DOHH2 (cell line): Measurements from ENCODE around the gene FAM117B.
A peak's percentile ranks its signal among the peaks of the same experiment; 100 is the strongest.

Source experiments
- H3F3A ChIP-seq: fragments of 200-600 bp; sonication (generic), shearing (Covaris generic); 2 replicates; pipeline ENCODE4 v1.6.0; 2016; ENCODE audit warnings: antibody characterized with exemption, mild to moderate bottlenecking; ENCODE audit not compliant: control insufficient read depth, insufficient read depth
- H3K27ac ChIP-seq: fragments of 200-600 bp; sonication (generic); 2 replicates; pipeline ENCODE4 v1.5.1; 2014; ENCODE audit warnings: low read depth, mild to moderate bottlenecking, low read length, moderate library complexity
- H3K27me3 ChIP-seq: fragments of 200-600 bp; sonication (generic); 2 replicates; pipeline ENCODE4 v1.6.1; 2014; ENCODE audit warnings: mild to moderate bottlenecking, low read length, mixed read lengths; ENCODE audit not compliant: control insufficient read depth
- H3K36me3 ChIP-seq: fragments of 200-600 bp; sonication (generic); 2 replicates; pipeline ENCODE4 v1.6.1; 2014; ENCODE audit warnings: mild to moderate bottlenecking, low read length, moderate library complexity, mixed read lengths; ENCODE audit not compliant: control insufficient read depth
- H3K4me1 ChIP-seq: fragments of 200-600 bp; sonication (generic); 2 replicates; pipeline ENCODE4 v1.6.1; 2014; ENCODE audit warnings: mild to moderate bottlenecking, low read length, mixed read lengths; ENCODE audit not compliant: control insufficient read depth
- H3K4me2 ChIP-seq: fragments of 200-600 bp; sonication (generic); 2 replicates; pipeline ENCODE4 v1.6.0; 2014; ENCODE audit warnings: mild to moderate bottlenecking, low read length, moderate library complexity
- H3K4me3 ChIP-seq: fragments of 200-600 bp; sonication (generic); 2 replicates; pipeline ENCODE4 v1.5.1; 2014; ENCODE audit warnings: mild to moderate bottlenecking, low read length, mixed read lengths
- H3K79me2 ChIP-seq: fragments of 200-600 bp; sonication (generic); 2 replicates; pipeline ENCODE4 v1.6.1; 2014; ENCODE audit warnings: mild to moderate bottlenecking, low read length, mixed read lengths; ENCODE audit not compliant: control insufficient read depth
- H3K9me2 ChIP-seq: fragments of 200-600 bp; sonication (generic); replicated peaks from 2 replicates; pipeline ENCODE4 v1.6.1; 2014; ENCODE audit warnings: mild to moderate bottlenecking, low read length, mixed read lengths; ENCODE audit not compliant: control insufficient read depth
- H3K9me3 ChIP-seq: fragments of 200-600 bp; sonication (generic); 2 replicates; pipeline ENCODE4 v1.6.1; 2014; ENCODE audit warnings: antibody characterized with exemption, low read length, mixed read lengths; ENCODE audit not compliant: control insufficient read depth, insufficient read depth
- H4K20me1 ChIP-seq: fragments of 200-600 bp; sonication (generic); 2 replicates; pipeline ENCODE4 v1.6.0; 2014; ENCODE audit warnings: low read depth, mild to moderate bottlenecking, antibody characterized with exemption, low read length, moderate library complexity; ENCODE audit not compliant: control insufficient read depth, insufficient read depth
- EZH2phosphoT487 ChIP-seq: fragments of 200-600 bp; sonication (generic); IDR thresholded peaks from 2 replicates; pipeline ENCODE4 v1.6.1; 2017; ENCODE audit warnings: borderline replicate concordance, mild to moderate bottlenecking, antibody characterized with exemption, low read length, moderate library complexity, mixed read lengths
- TF ChIP-seq, protein P1 (sequence below): fragments of 200-600 bp; sonication (generic); IDR thresholded peaks from one replicate; pipeline ENCODE4 v1.5.1; 2014; ENCODE audit warnings: antibody characterized with exemption, mild to moderate bottlenecking, low read depth, low read length; ENCODE audit not compliant: poor library complexity, severe bottlenecking

The FAM117B gene

GRCh38 chr2:202643012-202643858 is 8.5 kb downstream of the FAM117B start:
- H3K36me3 ChIP-seq, result 0 out of 2 replicates have a peak, but pooled peaks cover 5% of the 10 kb centered on the region
- TF ChIP-seq, protein P1, sequence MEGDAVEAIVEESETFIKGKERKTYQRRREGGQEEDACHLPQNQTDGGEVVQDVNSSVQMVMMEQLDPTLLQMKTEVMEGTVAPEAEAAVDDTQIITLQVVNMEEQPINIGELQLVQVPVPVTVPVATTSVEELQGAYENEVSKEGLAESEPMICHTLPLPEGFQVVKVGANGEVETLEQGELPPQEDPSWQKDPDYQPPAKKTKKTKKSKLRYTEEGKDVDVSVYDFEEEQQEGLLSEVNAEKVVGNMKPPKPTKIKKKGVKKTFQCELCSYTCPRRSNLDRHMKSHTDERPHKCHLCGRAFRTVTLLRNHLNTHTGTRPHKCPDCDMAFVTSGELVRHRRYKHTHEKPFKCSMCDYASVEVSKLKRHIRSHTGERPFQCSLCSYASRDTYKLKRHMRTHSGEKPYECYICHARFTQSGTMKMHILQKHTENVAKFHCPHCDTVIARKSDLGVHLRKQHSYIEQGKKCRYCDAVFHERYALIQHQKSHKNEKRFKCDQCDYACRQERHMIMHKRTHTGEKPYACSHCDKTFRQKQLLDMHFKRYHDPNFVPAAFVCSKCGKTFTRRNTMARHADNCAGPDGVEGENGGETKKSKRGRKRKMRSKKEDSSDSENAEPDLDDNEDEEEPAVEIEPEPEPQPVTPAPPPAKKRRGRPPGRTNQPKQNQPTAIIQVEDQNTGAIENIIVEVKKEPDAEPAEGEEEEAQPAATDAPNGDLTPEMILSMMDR, result no peak
- no peak for TF ChIP-seq EZH2phosphoT487
- peaks cover 61% of the 10 kb centered on the region for H3K4me1 ChIP-seq
- peak overlapping the region; percentile 66 for H3K4me3 ChIP-seq
- peak overlapping the region; percentile 82 for H3K27ac ChIP-seq
- H3K9me2 ChIP-seq, result no peaks in the 10 kb centered on the region
- H3K27me3 ChIP-seq, result no peaks in the 10 kb centered on the region
- peaks cover 12% of the 10 kb centered on the region for H3F3A ChIP-seq
- peak overlapping the region; percentile 78 for H3K4me2 ChIP-seq
- H3K79me2 ChIP-seq, result peaks cover 92% of the 10 kb centered on the region
- no peaks in the 10 kb centered on the region for H4K20me1 ChIP-seq
- no peaks in the 10 kb centered on the region for H3K9me3 ChIP-seq

DNA sequence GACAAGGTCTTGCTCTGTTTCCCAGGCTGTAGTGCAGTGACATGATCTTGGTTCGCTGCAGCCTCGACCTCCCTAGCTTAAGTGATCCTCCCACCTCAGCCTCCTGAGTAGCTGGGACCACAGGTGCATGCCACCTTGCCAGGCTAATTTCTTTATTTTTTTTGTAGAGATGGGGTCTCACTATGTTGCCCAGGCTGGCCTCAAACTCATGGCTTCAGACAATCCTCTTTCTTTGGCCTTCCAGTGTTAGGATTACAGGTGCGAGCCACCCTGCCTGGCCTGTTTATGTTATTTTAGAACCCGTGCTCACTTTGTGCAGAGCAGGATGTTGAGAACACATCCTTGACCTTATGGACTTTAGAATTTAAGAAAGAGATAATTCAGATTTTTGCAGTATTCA is 17.4 kb downstream of the FAM117B start:
- Histone ChIP-seq H3F3A (peaks cover 7% of the 10 kb centered on the region; the same call in 1 of the 2 replicates), H3K4me1 (peaks cover 36% of the 10 kb centered on the region), H3K9me2 (no peaks in the 10 kb centered on the region), H3K9me3 (no peaks in the 10 kb centered on the region), H3K79me2 (peaks cover 88% of the 10 kb centered on the region), H3K36me3 (no peaks in the 10 kb centered on the region), H4K20me1 (no peaks in the 10 kb centered on the region), H3K4me2 (no peak overlapping the region), H3K4me3 (no peak overlapping the region), H3K27me3 (no peaks in the 10 kb centered on the region), H3K27ac (no peak overlapping the region)
- TF ChIP-seq EZH2phosphoT487, result no peak
- TF ChIP-seq, protein P1, result no peak

DNA sequence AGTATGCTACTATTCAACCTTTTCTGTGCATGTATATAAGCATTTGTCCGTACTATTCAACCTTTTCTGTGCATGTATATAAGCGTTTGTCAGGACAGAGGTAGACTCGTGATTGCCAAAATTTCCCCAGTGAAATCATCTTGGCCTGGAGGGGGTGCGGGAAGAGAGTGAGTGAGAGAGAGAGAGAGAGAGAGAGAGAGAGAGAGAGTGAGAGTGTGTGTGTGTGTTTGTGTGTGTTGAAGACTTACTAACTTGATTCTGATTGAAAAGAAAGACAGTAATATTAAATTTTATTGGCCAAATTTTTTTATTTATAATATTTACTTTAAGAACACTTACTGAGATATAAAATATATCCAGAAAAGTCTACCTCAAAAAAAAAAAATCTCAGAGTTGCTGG is 19.1 kb downstream of the FAM117B start:
- no peak for TF ChIP-seq EZH2phosphoT487
- TF ChIP-seq, protein P1, result no peak
- Histone ChIP-seq H3K4me2 (no peak overlapping the region), H3K9me2 (no peaks in the 10 kb centered on the region), H3K27ac (no peak overlapping the region), H3K4me1 (peaks cover 34% of the 10 kb centered on the region), H3K4me3 (no peak overlapping the region), H4K20me1 (no peaks in the 10 kb centered on the region), H3K79me2 (peaks cover 89% of the 10 kb centered on the region), H3K36me3 (no peaks in the 10 kb centered on the region), H3K27me3 (no peaks in the 10 kb centered on the region), H3K9me3 (no peaks in the 10 kb centered on the region), H3F3A (peaks cover 7% of the 10 kb centered on the region; the same call in 1 of the 2 replicates)
